GDM1 (cell line): ENCODE results near the gene CDK5RAP1.

Experiments
- DNase-seq: peaks from one replicate; lab custom pipeline; 2025; lab: John Stamatoyannopoulos, UW

Gene CDK5RAP1

DNA sequence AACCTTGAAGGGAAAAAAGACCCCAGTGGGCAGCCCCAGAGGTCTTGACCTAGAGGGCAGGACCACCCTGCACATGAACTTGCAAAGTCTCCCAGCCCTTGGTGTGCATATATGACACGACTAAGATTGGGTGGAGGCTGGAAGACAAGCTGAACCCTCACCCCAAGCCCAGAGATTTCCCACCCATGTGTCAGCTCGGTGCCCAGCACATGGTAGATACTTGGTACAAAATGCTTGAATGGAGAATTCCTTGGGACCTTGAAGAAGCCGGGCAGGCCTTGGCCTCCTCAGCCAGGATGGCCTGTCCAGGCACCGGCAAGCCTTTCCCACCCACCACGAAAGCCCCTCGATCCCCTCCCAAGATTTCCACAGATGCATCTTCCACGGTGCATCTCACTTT is 67.7 kb downstream of the CDK5RAP1 start:
- no peak for DNase-seq

DNA sequence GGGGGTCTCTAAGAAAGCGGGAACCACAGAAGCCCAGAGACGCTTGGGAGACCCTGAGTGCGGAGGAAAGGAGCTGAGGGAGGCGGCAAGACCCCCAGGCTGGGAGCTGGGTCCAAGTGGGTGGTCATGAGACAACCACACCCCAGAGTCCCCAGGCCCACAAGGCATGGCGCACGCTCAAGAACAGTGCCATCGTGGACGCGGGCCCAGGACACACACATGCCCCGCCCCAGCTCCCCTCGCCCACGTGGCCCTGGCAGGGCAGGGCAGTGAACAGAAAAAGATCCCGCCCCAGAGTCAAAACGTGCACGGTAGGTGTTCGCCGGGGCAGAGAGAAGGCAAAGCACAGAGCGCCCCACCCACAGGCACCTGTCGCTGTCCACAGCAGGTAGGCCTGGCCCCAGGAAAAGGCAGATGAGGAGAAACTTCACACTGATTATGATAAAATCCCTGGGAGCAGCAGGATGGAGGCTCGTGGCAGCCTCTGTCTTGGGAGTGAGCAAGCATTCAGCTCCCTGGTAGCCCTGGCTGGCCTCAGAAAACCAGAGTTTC is 68.3 kb downstream of the CDK5RAP1 start:
- no peak for DNase-seq

DNA sequence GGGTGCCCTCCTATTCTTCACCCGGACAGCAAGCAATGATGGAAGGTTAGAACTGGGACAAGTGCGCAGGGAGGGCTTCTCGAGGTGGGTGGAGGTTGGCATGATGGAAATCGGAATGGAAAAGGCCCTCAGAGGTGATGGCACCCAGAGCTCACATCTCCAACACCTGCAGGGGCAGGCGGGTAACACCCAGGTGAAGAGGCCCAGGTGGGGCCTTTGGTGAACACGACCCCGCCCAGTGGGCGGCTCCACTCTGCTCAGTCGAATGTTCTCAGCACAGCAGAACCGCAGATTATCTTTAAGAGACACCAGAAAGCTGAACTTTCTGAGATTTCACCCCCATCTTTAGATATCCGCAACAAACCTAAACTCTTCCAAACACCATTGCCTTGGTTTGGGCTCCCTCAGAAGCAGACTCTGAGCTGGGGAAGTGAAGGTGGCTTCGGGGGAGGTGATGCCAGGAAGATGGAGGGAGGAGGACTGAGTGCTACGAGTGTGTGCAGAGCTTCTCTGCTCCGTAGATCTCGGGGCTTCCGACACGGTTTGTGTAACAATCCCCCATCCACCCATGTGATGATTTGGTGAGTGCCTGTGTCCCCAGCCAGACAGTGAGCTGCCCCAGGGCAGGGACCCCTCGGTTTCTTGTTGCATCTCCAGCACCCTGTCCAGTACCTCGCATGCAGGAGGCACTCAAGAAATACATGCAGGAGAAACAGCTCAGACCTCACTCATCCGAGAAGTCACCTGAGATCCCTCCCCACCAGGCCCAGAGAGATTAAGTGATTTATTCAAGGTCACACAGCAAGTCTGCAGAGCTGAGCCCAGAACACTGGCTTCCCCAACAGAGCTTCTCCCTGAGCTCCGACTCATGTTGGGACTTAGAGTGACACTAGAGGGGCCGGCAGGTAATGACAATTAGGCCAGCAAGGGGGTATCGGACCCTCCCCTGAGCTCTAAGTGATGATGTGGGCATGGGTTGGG is 72.9 kb downstream of the CDK5RAP1 start:
- no peak for DNase-seq

DNA sequence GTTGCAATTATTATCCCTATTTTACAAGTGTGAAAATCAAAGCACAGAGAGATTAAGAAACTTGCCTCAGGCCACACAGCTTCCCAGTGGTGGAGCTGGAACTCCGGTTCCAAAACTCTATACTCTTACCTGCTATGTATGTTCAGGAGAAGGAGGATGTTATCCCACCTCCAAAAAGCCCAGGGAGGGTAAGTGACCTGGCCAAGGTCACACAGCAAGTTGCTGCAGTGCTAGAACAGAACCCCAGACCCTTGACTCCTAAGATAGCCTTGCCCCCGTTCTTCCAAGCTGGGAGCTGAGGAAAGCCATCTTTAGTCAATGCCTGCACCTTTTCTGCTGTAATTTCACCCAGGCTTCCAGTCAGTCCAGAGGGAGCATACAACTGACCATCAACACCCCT is 76.0 kb downstream of the CDK5RAP1 start:
- DNase-seq, result no peak

DNA sequence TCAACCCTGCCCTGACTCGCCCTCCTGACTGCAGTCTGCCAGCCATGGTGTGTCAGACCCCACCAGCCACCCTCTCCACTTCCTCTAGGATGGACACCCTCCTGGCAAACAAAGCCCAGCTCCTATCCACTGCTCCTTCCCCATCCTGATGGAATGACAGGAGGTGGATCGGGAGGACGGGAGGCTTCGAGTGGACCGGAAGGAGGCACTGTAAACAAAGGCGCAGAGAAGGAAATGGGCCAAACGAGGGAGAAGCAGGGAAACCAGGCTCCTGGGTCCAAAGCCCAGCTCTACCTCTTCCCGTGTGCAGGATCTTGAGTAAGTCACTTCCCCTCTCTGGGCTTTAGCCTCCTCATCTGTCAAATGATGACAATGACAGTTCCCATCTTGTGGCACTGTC is 78.1 kb downstream of the CDK5RAP1 start:
- DNase-seq, result no peak

DNA sequence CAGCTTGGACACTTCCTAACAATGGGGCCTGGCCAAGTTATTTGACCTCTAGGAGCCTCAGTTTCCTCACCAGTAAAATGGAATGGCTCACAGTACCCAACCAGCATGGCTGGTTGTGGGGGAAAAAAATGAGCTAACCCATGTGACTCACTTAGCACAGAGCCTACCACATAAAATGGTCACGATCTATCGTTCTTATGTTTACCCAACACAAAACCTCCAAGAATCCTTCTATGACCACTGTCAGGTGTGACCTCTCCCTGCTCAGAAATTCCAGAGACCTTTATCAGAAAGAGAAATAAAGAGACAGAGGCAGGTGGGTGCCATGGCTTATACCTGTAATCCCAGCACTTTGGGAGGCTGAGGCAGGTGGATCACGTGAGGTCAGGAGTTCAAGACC is 78.9 kb downstream of the CDK5RAP1 start:
- DNase-seq, result no peak

DNA sequence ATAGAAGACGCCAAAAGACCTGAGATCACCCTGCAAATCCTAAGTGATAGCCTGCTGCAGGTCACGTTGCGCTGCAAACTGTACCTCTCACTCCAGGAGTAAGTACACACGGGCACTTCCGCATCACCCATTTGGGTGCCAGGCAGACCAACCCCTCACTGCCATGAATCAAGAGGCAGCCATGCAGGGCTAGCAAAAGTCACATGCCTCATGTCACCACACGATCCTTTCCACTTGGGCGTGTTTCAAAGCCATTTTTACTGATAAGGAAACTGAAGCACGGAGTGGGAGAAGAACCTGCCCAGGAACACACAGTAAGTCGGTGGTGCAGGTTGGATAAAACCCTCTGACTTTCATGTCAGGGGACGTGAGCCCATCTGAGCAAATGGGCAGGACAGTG is 81.3 kb downstream of the CDK5RAP1 start:
- DNase-seq, result no peak

DNA sequence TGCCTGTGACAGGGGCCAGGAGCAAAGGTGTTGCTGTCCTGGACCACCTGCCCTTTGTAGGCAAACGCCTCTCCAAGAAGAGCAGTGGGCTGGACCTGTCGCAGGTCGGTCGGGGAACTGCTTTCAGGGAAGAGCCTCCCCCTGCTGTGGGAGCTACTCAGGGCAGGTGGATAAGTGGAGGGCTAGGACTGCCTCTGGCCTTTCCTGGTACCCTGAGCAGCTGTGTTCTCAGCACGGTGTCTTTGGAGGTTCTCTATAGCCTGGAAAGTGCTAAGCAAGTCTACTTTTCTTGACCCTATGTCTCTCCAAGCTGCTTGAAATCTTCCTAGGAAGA is 83.3 kb downstream of the CDK5RAP1 start:
- DNase-seq, result no peak

DNA sequence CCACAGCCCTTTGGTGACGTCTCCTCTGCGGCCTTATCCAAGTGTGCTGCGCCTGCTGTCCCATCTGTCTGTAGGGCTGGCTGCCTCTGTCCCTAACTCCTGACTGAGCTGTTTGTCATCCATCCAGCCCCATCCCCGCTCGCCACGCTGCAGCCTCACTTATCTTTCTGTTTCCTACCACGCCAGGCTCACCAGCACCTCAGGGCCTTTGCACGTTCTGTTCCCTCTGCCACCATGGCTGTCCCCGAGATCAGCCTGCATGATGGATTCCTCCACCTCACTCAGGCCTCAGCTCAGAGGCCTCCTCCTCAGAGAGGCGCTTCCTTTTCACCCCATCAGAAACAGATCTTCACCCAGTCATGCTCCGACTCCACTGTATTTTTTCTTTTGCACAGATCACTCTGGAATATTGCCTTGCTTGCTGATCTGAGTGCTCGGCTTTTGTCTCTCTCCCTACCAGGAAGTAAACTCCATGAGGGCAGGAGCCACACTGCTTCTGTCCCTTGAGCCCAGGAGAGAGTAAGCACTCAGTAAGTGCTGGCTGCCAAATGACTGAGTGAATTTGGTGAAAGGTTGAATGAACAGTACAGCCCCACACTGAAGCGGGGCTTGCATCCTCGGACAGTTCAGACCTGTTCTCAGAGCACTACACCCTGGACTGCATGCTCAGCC is 83.8 kb downstream of the CDK5RAP1 start:
- no peak for DNase-seq

DNA sequence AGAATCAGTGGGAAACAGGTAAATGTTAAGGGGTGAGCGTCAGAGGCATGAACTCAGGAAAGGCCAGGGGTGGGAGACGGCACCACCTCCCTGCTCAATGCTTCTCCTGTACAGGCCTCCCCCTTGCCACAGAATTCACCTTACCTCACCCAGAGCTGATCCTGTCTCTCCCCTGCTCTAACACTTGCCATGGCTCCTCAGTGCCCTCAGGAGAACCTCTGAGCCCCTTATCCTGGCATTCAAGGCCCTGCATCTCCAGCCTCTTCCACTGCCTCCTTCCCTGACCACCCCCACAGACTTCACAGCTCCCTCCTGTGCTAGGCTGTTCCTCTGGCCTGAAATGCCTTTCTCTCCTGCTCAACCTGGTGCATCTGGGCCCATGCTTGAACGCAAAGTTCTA is 84.4 kb downstream of the CDK5RAP1 start:
- DNase-seq, result no peak

DNA sequence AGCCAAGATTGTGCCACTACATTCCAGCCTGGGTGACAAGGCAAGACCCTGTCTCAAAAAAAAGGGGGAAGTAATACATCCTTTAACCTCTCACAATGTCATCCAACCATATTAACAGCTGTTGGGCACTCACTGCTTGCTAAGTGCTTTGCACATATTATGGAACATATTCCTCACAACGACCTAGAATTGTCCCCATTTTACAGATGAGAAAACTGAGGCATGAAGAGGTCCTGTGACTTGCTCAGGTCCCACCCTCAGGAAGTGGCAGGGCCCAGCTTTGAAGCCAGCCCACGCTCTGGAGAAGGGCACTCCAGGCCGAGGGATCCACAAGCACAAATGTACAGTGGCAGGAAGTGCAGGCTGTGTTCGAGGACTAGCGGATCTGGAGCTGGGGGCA is 85.0 kb downstream of the CDK5RAP1 start:
- no peak for DNase-seq

DNA sequence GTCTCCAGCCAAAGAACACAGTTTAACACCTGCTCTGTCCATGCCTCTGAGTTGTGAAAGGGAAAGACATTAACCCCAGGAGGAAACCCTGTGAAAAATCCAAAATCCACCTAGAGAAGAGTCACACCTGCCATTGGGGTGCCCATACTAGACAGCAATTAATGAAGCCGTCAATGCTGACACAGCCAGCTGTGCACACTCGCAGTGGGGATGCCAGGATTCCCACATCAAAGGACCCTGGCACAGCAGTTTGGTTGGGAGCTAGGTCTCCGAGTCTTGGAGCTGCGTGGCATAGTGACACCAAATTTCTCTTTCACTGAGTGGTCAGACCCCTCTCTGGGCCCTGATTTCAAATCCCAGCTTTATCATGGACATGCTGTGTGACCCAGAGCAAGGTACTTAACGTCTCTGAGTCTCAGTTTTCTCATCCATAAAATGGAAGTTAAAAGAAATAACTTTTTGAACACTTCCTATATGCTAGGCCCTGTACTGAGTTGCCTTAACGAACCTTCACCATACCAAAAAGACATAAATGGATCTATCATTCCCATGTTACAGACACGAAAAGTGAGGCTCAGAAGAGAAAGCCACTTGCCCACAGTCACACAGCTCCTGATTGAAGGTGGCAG is 87.5 kb downstream of the CDK5RAP1 start:
- DNase-seq, result no peak

DNA sequence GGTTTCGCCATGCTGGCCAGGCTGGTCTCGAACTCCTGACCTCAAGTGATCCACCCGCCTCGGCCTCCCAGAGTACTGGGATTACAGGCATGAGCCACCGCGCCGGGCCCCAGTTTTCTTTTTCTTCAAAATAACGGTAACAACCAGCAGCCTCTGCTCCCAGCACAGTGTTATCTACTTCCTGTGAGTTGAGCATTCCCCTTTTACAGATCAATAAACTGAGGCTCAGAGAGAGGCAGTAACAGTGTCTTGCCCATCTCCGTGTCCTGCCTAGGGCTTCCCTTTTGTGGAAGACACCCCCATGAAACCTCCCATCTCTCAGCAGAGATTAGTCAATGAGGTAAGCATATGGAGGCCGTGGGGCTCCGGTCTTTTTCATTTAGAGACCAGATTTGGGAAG is 88.7 kb downstream of the CDK5RAP1 start:
- no peak for DNase-seq

DNA sequence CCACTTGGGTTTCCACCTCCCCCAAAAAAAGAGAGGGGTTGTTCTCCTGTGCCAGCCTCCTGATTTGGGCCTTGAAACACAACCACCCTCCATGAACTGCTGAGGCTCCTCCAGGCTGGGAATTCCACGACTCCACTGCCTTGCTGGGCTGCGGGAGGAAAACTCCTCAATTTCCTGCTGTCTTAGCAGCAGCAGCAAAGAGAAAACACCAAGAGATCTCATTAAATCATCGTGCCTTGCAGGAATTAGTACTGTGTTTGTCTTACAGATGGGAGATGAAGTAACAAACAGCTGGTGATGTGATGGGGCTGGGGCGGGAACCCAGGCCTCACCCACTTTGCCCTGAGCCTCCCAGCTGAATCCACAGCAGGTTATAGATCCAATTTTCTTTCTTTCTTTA is 89.3 kb downstream of the CDK5RAP1 start:
- DNase-seq, result no peak

DNA sequence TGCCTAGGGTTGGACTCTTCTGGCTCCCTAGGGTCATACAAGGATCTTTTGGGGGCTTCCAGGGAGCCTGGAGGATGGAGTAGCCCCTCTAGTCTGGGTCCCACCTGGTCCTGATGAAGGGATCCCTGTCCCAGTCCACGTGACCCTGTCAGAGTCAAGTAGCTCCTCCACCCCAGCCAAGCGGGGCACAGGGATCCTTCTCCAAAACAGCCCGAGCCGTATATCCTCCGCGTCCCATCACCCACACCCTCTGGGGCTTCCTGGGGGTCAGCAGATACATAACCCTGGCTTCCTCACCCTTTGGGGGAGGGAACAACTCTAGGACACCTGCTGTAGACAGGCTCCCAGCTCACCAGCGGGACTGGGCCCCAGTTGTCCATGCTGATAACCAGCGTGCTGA is 90.3 kb downstream of the CDK5RAP1 start:
- no peak for DNase-seq

DNA sequence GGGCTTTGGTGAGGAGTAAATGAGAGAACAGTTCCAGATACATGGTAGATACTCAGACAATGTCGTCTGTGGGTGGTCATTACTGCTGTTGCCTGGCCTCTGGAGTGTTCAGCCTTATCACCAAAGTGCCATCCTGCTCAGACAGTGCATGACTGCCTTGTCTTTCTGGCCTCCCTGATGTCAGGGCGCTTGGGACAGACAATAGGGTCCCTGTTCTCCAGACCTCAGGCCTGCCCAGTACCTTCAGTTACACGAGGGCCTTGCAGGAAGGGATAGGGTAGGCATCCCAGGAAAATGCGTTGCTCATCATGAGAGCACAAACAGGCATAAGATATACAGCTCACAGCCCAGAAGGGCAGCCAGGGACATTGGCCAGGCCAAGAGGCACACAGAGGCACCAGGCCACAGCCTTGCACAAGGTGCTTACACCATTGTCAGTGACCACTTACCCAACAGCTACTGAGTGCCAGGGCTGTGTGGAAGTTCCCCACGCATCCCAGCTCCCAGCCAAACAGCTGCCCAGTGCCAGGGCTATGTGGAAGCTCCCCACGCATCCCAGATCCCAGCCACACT is 90.9 kb downstream of the CDK5RAP1 start:
- no peak for DNase-seq

DNA sequence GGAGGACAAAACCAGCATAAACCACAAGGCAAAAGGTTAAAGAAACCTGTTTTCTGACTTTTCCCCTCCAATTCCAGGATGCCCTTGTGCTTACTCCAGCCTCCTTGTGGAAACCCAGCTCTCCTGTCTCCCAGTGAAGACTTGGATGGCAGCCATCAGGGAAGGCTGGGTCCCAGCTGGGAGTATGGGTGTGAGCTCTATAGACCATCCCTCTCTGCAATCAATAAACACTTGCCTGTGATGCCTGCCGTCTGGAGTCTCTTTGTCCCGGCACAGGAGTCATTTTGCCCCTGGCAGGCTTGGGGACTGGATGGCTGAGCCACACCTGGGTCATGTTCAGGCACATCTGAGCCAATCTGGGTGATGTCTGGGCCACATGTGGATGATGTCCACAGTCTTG is 91.7 kb downstream of the CDK5RAP1 start:
- DNase-seq, result no peak
